ENCODE results near the gene ADNP2.

The ADNP2 gene, protein sequence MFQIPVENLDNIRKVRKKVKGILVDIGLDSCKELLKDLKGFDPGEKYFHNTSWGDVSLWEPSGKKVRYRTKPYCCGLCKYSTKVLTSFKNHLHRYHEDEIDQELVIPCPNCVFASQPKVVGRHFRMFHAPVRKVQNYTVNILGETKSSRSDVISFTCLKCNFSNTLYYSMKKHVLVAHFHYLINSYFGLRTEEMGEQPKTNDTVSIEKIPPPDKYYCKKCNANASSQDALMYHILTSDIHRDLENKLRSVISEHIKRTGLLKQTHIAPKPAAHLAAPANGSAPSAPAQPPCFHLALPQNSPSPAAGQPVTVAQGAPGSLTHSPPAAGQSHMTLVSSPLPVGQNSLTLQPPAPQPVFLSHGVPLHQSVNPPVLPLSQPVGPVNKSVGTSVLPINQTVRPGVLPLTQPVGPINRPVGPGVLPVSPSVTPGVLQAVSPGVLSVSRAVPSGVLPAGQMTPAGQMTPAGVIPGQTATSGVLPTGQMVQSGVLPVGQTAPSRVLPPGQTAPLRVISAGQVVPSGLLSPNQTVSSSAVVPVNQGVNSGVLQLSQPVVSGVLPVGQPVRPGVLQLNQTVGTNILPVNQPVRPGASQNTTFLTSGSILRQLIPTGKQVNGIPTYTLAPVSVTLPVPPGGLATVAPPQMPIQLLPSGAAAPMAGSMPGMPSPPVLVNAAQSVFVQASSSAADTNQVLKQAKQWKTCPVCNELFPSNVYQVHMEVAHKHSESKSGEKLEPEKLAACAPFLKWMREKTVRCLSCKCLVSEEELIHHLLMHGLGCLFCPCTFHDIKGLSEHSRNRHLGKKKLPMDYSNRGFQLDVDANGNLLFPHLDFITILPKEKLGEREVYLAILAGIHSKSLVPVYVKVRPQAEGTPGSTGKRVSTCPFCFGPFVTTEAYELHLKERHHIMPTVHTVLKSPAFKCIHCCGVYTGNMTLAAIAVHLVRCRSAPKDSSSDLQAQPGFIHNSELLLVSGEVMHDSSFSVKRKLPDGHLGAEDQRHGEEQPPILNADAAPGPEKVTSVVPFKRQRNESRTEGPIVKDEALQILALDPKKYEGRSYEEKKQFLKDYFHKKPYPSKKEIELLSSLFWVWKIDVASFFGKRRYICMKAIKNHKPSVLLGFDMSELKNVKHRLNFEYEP

DNA sequence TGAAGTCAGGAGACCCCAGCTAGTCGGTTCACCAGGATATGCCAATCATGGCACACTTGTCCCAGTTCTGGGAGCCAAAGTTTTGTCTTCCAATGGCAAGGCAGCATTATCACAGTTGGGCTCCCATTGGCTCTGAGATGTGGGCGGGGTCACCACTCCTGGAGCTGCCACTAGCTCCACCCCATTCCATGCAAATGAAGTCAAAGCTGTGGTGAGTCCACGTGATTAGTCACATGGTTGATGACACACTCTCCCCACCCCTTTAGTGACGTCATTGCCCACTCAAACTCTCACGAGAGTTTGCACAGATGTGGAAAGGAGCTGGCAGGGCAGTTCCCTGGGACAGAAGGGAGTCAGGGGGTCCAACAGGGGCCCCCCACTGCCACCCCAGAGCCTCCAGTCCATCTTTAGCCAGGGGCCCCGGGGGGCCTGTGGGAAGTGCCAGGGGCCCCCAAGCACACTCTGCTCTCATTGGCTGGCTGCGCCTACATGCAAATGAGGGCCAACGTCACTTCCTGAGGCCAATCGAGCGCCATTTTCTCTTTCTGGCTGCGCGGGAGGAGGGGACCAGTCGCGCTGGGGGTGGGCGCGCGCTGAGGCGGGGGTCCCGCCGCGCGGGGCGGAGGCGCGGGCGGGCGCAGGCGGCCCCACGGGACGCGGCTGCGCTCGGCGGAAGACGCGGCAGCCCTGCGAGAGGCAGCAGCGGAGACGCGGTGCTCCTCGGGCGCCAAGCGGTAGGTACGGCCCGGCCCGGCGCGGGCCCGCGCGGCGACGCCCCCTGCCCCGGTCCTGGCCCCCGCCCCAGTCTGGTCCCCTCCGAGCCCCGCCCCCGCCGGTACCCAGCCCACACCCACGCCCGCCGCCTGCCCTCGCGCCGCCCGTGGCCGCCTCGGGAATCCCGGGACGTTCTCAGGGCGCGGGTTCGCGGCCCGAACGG is at the start of gene ADNP2:
Gene ADNP2 (plus strand): TSS at position 524 of the 937 bp plus-strand sequence. CDS start 8,281 bp downstream, outside the sequence.
- in situ Hi-C loops (cut with MboI; ENCODE audit: low sequenced_read_pairs): no loop called here

DNA sequence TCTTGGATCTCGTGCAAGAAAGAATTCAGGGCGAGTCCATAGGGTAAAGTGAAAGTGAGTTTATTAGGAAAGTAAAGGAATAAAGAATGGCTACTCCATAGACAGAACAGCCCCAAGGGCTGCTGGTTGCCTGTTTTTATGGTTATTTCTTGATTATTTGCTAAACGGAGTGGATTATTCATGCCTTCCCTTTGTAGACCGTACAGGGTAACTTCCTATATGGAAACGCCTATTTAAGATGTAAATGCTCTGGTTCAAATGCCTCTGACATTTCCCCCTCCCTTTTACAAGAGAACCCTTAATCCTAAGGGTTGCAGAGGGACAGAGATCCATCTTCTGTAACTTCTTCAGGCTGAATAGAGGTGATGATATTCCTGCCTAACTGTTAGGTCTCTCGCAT is 49.1 kb upstream of the ADNP2 start:
- in situ Hi-C loops (cut with MboI; ENCODE audit: low sequenced_read_pairs): no loop called here

DNA sequence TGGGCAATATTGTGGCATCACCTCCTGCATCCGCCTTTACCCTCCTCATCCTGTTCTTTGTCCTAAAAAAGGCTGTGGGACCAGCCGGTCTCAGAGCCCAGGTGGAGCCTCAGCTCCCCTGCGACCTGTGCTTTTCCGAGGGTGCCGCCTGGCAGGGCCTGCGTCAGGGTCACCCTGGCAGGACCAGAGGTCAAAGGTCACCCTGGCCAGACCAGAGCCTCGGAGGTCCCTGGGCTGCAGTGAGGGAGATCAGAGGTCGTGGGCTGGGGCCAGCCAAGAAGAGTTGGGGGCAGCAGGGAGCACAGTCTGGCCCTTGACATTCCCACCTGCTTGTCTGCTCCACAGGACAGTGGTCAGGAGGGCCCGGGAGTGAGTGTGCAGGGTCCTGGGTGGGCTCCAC is 43.4 kb upstream of the ADNP2 start:
- in situ Hi-C loops (cut with MboI; ENCODE audit: low sequenced_read_pairs): no loop called here

DNA sequence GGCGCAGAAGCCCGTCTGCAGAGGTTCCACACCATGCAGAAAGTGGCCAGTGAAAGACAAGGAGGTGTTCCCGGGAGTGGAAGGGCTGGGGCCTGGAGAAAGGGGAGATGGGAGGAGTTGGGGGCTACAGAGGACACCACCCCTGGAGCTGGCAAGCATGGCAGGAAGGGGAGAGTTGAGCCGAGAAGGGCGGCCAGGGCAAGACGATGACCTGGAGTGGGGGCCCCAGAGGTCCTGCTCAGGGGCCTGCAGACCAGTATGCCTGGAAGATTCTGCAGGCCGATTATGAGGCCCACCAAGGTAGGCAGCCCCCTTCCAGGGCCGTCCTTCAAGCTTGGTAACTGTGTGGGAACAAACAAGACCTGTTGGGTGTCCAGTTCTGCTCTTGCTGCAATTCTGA is 41.7 kb upstream of the ADNP2 start:
- in situ Hi-C loops (cut with MboI; ENCODE audit: low sequenced_read_pairs): no loop called here

DNA sequence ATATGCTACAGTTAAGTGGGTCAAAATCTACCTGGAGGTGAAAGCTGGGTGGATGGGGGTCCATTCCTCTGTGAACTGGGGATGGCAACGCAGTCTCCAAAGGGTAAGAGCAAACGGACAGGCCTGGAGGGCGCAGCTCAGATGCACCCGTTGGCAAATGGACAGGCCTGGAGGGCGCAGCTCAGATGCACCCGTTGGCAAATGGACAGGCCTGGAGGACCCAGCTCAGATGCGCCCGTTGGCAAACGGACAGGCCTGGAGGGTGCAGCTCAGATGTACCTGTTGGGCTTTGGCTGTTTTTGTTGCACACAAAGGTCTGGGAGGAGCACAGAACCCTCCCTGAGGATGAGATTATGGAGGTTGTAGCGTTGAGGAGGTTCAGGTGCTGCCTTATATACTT is 41.2 kb upstream of the ADNP2 start:
- in situ Hi-C loops (cut with MboI; ENCODE audit: low sequenced_read_pairs): no loop called here

DNA sequence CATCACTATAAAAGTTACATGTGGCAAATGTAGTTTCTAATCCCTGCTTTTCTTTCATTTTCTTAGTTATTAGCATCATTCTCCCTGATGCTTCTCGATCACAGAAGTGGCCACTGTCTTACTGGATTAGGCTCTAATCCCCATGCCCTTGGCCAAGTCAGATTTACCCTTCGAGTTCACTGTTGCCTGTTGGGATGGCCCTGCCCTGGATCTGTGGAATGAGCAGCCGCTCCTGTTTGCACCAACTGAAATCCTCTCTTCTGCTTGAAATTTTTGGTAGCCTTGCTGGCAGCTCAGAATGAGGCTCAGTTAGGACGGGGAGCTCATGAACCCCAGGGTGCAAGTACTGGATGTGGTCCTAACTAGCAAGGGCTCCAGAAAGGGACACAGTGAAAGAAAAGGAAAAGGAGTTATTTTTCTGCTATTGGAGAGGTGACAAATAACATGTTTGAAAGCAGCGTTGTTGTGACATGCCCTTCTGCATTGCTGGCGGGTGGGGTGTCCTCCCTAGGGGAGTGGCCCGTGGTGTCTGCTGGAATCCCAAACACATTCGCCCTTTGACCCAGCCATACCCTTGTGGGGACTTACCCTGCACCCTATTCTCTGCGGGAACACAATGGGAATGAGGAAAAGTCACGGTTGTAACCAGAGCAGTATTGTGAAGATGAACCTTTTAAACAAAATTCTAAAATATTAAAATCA is 40.3 kb upstream of the ADNP2 start:
- in situ Hi-C loops (cut with MboI; ENCODE audit: low sequenced_read_pairs): no loop called here

DNA sequence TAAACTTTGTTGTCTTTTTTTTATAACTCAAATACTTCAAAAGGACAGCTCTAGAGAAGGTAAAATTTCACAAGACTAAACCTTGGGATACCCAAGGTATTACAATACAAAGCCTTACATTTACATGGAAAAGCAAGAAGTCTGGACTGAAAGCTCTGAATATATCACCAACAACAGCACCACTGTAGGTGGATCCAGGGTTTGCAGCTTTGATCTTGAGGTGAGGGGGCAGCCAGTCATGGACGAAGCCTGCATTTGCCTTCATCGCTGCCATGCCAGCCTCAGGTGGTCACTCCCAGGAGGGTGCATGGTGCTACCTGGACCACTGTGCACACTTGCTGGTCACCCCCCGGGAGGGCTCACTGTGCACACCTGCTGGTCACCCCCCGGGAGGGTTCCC is 38.2 kb upstream of the ADNP2 start:
- in situ Hi-C loops (cut with MboI; ENCODE audit: low sequenced_read_pairs): no loop called here

DNA sequence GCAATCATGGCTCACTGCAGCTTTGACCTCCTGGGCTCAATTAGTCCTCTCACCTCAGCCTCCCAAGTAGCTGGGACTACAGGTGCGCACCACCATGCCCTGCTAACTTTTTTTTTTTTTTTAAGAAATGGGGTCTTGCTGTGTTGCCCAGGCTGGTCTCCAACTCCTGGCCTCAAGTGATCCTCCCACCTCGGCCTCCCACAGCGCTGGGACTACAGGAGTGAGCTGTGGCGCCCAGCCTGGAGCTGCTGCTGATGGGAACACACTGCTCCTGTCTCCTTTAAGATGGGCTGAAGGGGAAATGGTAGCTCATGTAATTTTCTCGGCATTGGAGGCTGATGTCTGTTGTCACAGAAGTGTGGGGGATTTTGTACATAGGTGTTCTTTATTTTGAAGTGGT is 34.9 kb upstream of the ADNP2 start:
- in situ Hi-C loops (cut with MboI; ENCODE audit: low sequenced_read_pairs): no loop called here

DNA sequence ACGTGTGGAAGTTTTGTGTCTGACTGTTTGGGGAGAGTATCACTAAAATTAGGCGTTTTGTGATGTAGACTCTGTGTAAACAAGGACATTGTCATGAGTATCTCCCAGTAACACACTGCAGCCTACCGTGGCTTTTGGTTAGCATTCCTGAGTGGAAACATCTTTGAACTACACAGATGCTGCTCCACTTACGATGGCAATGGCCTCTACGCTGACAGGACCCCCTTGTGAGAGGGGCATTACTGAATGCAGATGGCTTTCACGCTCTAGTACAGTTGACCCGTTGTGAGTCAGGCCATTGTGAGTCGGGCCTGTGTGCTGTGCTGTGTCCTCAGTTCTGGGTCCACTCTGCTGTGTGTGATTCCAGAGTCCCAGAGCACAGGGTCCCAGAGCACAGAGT is 34.4 kb upstream of the ADNP2 start:
- in situ Hi-C loops (cut with MboI; ENCODE audit: low sequenced_read_pairs): no loop called here

DNA sequence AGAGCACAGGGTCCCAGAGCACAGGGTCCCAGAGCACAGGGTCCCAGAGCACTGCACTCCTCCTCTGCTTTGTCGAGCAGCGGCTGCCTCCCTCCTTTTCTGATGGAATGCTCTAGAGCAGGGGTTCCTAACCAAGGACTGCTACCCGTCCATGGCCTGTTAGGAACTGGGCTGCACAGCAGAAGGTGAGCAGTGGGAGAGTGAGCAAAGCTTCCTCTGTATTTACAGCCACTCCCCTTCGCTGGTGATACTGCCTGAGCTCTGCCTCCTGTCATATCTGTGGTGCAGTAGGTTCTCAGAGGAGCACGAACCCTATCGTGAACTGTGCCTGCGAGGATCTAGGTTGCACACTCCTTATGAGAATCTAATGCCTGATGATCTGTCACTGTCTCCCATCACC is 33.1 kb upstream of the ADNP2 start:
- in situ Hi-C loops (cut with MboI; ENCODE audit: low sequenced_read_pairs): no loop called here

DNA sequence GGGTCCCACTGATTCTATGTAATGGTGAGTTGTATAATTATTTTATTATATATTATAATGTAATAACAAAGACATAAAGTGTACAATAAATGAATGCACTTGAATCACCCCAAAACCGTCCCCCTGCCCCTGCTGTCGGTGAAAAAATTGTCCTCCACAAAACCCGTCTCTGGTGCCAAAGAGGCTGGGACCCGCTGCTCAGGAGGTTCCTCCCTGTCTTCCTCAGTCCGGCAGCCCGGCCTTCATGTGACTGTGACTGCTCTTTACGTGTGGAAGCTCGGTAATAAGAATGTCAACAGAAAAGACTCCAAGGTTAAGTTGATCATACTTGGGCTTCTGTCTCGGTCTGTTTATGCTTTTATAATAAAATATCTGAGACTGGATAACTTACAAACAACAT is 32.7 kb upstream of the ADNP2 start:
- in situ Hi-C loops (cut with MboI; ENCODE audit: low sequenced_read_pairs): no loop called here

DNA sequence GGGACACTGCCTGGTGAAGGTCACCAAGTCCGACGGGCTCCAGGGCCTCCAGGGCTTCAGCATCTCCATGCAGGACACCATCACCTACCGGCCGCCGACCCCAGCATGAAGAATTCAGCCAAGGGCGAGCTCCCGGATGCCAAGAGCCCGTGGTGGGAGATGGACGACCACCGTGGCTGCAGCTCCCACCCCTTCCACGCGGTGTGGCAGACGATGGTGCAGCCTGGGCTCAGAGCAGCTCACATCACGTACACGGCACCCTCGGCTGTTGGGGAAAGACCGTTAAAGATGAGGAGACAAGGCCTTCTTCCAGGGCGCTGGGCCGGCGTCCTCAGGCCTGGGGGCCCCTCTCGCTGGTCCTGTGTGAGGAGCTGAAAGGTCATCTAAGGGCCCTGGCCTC is 31.2 kb upstream of the ADNP2 start:
- in situ Hi-C loops (cut with MboI; ENCODE audit: low sequenced_read_pairs): no loop called here

DNA sequence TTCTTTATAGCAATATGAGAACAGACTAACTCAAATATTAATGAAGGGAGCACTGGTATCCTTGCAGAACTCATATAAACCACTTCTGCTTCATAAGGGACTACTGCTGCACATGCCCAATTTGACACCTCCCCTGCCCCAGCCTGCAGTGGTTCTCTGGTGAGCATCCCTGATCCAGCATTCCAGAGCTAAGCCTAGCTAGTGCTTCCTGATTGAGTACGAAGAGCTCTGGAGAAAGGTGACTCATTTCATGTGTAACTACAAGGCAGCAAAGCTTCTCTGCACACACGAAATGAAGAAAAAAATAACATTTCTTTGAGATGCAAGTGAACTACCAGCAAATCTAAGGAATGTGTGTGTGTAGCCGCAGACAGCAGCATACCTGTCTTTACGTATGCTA is 22.8 kb upstream of the ADNP2 start:
- in situ Hi-C loops (cut with MboI; ENCODE audit: low sequenced_read_pairs): no loop called here

DNA sequence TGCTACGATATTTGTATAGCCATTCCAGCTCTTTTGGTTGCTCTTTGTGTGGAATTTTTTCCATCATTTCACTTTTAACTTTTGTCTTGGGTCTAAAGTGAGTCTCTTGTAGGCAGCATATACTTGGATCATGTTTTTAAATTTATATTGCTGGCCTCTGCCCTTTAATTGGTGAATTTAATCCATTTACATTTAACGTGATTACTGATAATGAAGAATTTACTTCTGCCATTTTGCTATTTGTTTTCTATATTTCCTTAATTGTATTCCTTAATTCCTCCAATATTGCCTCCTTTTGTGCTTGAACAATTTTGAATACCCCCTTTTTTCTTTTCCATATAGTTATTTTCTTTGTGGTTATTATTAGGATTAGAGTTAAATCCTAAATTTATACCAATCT is 21.0 kb upstream of the ADNP2 start:
- in situ Hi-C loops (cut with MboI; ENCODE audit: low sequenced_read_pairs): no loop called here

DNA sequence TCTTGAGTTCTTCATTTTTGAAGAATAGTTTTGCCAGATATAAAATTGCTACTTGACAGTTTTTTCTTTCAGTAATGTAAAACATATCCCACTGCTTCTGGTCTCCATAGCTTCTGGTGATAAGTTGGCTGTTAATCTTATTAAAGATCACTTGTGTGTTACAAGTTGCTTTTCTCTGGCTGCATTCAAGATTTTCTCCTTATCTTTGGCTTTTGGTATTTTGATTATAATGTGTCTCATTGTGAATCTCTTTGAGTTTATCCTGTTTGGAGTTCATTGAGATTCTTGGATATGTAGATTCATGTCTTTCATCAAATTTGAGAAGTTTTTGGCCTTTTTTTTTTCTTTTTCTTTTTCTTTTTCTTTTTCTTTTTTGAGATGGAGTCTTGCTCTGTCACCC is 20.2 kb upstream of the ADNP2 start:
- in situ Hi-C loops (cut with MboI; ENCODE audit: low sequenced_read_pairs): no loop called here

DNA sequence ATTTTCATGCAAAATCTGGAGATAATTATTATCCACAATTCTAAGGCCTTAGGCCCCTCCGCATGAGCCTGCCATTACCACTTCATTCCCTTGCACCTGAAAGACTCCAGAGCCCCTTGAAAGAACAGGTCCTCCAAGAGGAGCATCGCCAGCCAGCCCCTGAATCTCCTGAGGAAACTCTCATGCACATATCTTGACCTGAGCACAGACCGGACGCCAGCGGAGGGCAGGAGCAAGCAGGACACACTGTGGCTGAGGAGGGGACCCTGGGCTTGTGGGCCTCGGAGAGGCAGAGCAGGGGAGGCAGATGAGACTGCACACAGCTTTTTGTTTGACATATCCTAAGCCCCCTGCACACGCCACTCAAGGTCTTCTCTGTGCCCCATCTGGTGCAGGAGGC is 13.6 kb upstream of the ADNP2 start:
- in situ Hi-C loops (cut with MboI; ENCODE audit: low sequenced_read_pairs): no loop called here

DNA sequence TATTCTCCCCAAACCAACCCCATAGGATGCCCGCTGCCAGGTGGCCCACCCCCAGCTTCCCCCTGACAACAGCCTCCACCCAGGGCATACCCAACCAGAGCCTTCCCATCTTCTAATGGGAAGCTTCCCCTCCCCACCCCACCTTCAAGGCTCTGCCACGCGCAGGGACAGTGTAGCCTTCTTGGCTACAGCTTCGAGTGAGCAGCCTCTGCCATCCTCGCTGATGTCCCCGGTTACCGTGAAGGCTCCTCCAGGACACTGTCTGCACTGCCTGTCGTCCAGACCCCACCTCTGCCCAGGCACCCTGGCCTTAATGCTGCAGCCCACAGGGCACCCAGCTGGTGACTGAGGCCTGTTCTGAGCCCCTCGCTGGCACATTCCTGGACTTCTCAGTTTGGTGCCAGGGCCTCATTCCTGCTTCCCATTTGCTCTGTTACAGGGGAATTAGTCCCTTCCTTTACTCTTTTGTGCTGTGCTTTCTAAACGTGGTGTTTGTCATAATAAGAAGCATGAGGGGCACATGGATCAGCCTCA is 13.0 kb upstream of the ADNP2 start:
- in situ Hi-C loops (cut with MboI; ENCODE audit: low sequenced_read_pairs): no loop called here

DNA sequence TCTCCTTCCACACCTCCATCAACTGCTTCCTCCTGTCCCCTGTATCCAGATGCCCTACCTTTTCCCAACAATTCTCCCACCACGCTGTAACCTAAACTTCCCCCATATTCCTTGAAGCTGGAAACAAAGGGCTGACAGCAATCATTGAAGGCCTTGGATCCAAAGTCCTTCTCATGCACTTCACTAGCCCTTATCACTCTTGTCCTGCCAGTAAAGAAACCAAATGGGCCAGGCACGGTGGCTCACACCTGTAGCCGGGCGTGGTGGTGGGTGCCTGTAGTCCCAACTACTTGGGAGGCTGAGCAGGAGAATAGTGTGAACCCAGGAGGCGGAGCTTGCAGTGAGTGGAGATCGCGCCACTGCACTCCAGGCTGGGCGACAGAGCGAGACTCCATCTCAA is 11.9 kb upstream of the ADNP2 start:
- in situ Hi-C loops (cut with MboI; ENCODE audit: low sequenced_read_pairs): no loop called here

DNA sequence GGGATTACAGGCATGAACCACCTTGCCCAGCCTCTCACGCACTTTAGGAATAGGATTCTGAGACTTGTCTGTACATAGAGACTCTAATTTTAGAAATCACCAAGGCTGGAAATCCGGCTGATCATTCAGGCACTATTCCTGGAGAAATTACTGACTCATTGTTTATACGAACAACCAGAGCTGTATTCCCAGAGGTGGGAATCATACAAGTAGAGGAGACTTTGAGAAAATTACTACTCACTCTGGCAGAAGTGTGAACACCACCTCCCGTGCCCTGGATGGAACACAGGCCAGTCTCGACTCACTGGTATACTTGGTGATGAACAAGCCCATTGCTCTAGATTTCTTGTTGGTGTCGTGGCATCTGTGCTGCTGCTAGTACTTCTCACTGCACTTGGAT is 5.8 kb upstream of the ADNP2 start:
- in situ Hi-C loops (cut with MboI; ENCODE audit: low sequenced_read_pairs): no loop called here

DNA sequence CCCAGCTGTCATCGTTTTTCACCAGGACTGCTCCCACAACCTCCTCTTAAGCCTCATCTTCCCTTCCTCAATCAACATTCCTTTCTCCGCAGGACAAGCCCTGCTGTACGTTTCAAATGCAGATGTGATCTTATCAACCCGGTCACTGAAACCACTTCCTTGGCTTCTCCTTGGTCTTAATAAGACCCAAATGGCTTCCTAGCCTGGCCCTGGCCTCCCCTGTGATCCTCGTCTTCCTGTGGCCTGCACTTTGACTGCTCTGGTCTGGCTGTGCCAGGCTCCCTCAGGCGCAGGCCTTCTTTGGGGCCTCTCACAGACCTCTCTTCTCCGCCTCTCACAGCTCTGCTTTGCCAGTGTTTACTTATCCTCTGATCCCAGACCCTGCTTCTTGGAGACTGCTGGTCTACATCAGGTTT is 4.7 kb upstream of the ADNP2 start:
- in situ Hi-C loops (cut with MboI; ENCODE audit: low sequenced_read_pairs): no loop called here
